ENCODE data around the gene ACBD5.
A peak's percentile ranks its signal among the peaks of the same experiment; 100 is the strongest.

ACBD5 gene

GRCh38 chr10:27153845-27154193 lies 86.8 kb downstream of the ACBD5 start:
- peak; percentile 35 for DNase-seq (ENCODE audit: low spot score)
- TF ChIP-seq CTCF (IDR thresholded peaks at IDR 0.05; ENCODE audit: borderline replicate concordance, control extremely low read depth, extremely low read depth, insufficient read depth, missing control alignments), result no peak
- in situ Hi-C loops (cut with MboI; ENCODE audit: low sequenced_read_pairs, unreplicated experiment), result no loop called here

GRCh38 chr10:27153329-27153728 lies 87.3 kb downstream of the ACBD5 start:
- in situ Hi-C loops (cut with MboI; ENCODE audit: low sequenced_read_pairs, unreplicated experiment), result no loop called here
- no peak for DNase-seq (ENCODE audit: low spot score)
- TF ChIP-seq CTCF (IDR thresholded peaks at IDR 0.05; ENCODE audit: borderline replicate concordance, control extremely low read depth, extremely low read depth, insufficient read depth, missing control alignments), result no peak

GRCh38 chr10:27152687-27153086 lies 87.9 kb downstream of the ACBD5 start:
- in situ Hi-C loops (cut with MboI; ENCODE audit: low sequenced_read_pairs, unreplicated experiment), result no loop called here
- TF ChIP-seq CTCF (IDR thresholded peaks at IDR 0.05; ENCODE audit: borderline replicate concordance, control extremely low read depth, extremely low read depth, insufficient read depth, missing control alignments), result no peak
- no peak for DNase-seq (ENCODE audit: low spot score)

- in situ Hi-C loops (cut with MboI; ENCODE audit: low sequenced_read_pairs, unreplicated experiment), result no loop called here
- no peak for DNase-seq (ENCODE audit: low spot score)
- TF ChIP-seq CTCF (IDR thresholded peaks at IDR 0.05; ENCODE audit: borderline replicate concordance, control extremely low read depth, extremely low read depth, insufficient read depth, missing control alignments), result no peak
Measured at GRCh38 chr10:27150261-27150660, 90.3 kb downstream of the ACBD5 start.

GRCh38 chr10:27147701-27148100 lies 92.9 kb downstream of the ACBD5 start:
- DNase-seq (ENCODE audit: low spot score), result no peak
- in situ Hi-C loops (cut with MboI; ENCODE audit: low sequenced_read_pairs, unreplicated experiment), result no loop called here
- no peak for TF ChIP-seq CTCF (IDR thresholded peaks at IDR 0.05; ENCODE audit: borderline replicate concordance, control extremely low read depth, extremely low read depth, insufficient read depth, missing control alignments)

- in situ Hi-C loops (cut with MboI; ENCODE audit: low sequenced_read_pairs, unreplicated experiment), result no loop called here
- TF ChIP-seq CTCF (IDR thresholded peaks at IDR 0.05; ENCODE audit: borderline replicate concordance, control extremely low read depth, extremely low read depth, insufficient read depth, missing control alignments), result no peak
- DNase-seq (ENCODE audit: low spot score), result no peak
Measured at GRCh38 chr10:27145937-27146336, 94.7 kb downstream of the ACBD5 start.
